Subcutaneous adipose tissue (tissue), 4 donors: Measurements from ENCODE around the gene CD38. TPM values are rescaled to one million over a fixed set of nuclear protein-coding genes. Genes with fewer than 3 reads are reported as not detected.

Experiments used
- total RNA-seq, 4 donors: library from RNA; depleted of rRNA; stranded (reverse); fragments of >200 nt; gene quantifications; one replicate each; pipeline ENCODE4 v1.1.0, GENCODE V29; 2016

The CD38 gene
- total RNA-seq, 4 donors from 2014 or later: 10.2 to 42.1 (median 15.4) TPM

Other genes starting within 250 kb of the CD38 start
- gene FBXL5, start 123.0 kb upstream of the CD38 start, total RNA-seq: 100 to 1,000 TPM; 175 to 234 (median 217) TPM
- 10 to 100 TPM; 33.2 to 69.8 (median 52.9) TPM for gene FAM200B, start 96.5 kb upstream of the CD38 start, total RNA-seq
- 10 to 100 TPM in 3 of 4 donors, 1 to 10 TPM in 1; 7.7 to 34.0 (median 14.7) TPM for gene BST1, start 75.3 kb upstream of the CD38 start, total RNA-seq
- gene FGFBP1, start 160.4 kb downstream of the CD38 start, total RNA-seq: not detected
- gene FGFBP2, start 184.8 kb downstream of the CD38 start, total RNA-seq: 100 to 1,000 TPM in 1 of 4 donors, 10 to 100 TPM in 3; 23.8 to 148 (median 72.5) TPM